A673 (cell line): ENCODE results near the gene CSGALNACT2.

Source experiments
- CTCF ChIP-seq: fragments of 300-800, 200-600 bp; sonication (generic); conservative IDR thresholded peaks from 2 replicates; pipeline ENCODE4 v1.5.1; 2017; ENCODE audit warnings: low read depth, mild to moderate bottlenecking, antibody characterized with exemption, low read length, moderate library complexity, mixed read lengths
- EZH2 ChIP-seq: fragments of 200-600 bp; sonication (generic); IDR thresholded peaks from 2 replicates; pipeline ENCODE4 v1.6.1; 2017; ENCODE audit warnings: borderline replicate concordance, low read depth, mild to moderate bottlenecking, mixed read lengths, antibody characterized with exemption, low read length; ENCODE audit not compliant: poor library complexity, severe bottlenecking

- TF ChIP-seq CTCF (no peak), EZH2 (no peak)
These were observed 17.0 kb downstream of the CSGALNACT2 start for GRCh38 chr10:43155221-43155620.
